HG03196 (cell line): ENCODE results near the gene AVPR2.

ENCODE experiments used
- ATAC-seq: cut with Tn5 transposase; IDR thresholded peaks from one replicate; pipeline ENCODE4 v1.9.1; 2021; ENCODE audit not compliant: unreplicated experiment

Gene AVPR2

DNA sequence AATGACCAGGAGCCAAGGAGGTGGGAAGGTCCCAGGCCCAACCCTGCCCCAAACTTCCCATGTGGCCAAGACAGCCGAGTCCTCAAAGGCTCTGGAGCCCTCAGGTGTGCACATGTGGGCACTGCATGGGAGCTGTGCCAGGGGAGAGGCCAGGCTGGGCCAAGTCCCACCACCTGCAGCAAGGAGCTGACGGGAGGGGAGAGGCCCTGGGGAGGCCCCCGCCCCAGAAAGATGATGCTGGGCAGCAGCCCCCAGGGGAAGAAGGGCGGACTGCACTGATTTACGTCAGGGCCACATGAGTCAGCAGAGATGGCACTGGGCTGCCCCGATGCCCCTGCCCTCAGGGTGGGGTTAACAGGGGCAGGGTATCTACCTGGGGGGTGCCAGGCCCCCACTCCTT lies 19.9 kb upstream of the AVPR2 start:
- no peak for ATAC-seq

DNA sequence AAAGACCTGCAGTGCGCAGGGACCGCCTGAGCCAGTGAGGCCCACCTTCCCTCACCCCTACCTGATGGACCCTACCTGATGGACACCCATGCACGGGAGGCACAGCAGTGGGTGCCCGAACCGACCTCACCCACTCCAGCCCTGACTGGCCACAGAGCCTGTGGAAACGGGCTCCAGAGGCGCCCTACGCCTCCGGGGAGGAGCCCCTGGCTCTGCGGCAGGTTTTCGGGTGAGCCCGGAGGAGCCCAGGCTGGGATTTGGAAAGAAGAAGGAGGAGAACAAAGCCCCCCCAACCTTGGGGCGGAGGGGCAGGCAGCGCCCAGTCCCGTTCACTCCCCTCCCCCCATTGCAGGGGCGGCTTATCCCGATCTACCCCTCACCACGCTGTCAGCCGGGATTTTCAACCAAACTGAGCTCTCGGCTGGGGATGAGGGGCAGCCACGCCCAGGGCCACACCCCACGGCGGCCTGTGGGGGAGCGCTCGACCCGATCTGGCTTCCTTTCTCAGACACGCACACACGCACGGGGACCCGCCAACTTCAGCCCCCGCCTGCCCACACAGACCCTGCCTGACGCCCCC lies 19.2 kb upstream of the AVPR2 start:
- ATAC-seq, result no peak

DNA sequence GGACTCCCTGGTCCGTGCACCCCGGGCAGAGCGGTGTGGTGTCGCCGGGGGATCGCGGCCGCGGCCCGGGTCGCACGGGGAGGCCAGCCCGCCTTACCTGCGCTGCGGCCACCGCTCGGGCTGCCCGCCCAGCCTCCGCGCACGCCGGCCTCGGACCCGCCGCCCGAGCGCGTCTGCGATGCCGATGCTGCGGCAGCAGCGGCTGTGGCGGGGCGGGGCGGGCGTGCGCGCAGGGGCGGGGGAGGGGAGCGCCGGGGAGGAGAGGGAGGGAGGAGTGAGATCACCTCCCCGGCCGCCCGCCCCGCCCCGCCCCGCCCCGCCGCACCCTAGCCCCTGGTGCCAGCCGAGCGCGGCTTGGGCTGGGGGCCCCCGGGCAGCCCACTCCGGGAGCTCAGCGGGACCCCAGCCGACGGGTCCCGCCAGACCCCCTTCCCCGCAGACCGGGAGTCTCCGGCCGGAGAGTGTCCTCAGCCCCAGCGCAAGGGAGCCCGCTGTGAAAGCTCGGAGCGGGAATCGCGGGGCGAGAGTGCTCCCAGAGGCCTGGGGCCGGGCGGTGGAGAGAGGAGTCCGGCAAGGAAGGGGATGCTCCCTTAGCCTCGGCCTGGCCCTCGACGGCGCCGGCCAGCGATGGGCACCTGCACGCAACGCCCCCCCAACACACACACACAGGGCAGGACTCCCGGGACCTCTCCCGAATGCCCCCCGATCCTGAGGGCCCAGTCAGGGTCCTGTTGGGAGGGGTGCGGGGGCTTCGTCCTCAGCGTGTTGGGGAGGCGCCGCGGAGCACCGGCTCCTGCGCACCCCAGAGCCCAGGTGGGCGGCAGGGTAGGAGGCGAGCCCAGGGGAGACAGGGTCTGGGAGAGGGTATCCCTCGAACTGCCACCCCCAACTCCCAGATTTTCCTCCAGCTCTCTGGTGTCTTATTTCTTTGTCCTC lies 18.2 kb upstream of the AVPR2 start, which contains the start of gene L1CAM:
Gene L1CAM (minus strand): TSS at position 206 of the 936 bp plus-strand sequence. CDS start 10,337 bp downstream, outside the sequence.
- no peak for ATAC-seq

DNA sequence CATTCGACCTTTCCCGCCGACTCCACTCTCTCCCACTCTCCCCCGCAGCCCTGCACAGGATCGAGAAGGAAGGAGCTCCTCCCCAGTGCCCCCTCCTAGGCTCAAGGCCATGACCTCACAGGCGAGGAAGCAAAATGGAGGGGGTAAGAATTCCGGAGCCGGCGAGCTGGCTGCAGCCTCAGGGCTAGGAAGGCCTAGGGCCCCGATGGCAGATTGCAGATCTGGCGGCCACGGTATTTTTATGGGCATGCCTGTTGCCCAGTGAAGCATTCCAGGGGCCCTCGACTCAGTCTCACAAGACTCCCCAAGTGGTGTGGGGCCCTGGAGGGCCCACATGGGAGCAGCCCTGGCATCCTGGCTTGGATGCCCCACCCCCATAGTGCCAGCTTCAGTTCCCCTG lies 17.6 kb upstream of the AVPR2 start:
- no peak for ATAC-seq

DNA sequence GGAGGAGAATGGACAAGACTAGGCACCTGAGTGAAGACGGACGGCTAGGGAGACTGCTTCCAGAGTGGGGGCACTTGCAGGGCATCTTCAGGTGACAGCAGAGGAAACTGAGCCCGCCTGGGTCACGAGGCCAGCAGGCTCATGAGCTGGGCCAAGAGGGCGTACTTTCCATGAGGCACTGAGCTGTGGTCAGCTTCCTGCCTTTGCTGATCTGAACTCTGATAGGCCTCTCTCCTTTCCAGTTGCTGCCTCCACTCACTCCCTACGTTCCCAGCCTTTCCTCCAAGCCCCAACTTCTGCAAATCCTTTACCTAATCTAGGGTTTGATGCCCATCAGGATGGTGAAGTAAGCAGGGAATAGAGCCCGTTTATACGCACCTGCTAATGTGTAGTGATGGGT lies 17.1 kb upstream of the AVPR2 start:
- no peak for ATAC-seq

DNA sequence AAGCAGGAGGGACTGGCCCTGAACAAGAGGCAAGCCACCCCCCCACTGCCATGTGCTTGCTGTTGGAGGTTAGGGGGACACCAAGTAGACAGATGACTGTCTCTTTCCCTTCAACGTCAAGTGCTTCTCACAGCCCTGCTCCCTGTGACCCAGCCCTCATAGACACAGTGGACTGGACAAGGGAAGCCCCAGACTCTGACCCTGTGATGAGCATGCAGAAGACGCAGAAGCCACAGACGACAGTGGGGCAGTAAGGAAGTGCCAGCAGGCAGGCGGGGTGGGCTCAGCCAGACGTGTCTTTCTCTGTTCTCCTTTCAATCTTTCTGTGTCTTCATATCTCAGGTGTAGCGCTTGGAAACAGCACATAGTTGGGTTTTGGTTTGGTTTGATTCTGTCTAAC lies 16.1 kb upstream of the AVPR2 start:
- ATAC-seq, result no peak

DNA sequence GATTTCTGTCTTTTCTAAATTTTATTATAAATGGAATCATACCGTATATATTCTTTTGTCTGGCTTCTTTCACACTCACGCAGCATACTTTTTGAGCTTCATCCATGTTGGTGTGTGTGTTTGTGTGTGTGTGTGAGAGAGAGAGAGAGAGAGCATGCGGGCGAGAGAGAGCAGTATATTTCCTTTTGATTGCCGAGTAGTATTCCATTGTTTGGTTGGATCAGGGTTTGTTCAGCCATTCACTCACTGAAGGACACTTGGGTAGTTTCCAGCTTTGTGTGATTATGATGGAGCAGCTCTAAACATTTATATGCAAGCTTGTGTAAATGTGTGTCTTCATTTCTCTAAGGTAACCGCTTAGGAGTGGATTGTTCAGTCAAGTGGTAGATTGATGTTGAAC lies 15.3 kb upstream of the AVPR2 start:
- no peak for ATAC-seq

DNA sequence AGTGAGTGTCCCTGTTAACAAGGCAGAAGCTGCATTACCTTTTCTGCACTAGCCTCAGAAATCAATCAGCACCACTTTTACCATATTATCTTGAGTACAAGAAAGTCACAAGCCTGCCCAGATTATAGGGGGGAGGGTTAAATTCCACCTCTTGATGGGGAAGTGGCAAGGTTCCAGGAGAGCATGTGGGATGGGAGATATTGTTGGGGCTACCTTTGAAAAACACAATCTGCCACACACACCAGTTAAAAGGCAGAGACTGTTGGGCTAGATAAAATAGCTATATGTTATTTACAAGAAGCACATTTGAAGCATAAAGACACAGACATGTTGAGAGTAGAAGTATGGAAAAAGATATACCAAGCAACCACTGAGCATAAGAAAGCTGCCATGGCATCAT lies 6.6 kb upstream of the AVPR2 start:
- ATAC-seq, result no peak

DNA sequence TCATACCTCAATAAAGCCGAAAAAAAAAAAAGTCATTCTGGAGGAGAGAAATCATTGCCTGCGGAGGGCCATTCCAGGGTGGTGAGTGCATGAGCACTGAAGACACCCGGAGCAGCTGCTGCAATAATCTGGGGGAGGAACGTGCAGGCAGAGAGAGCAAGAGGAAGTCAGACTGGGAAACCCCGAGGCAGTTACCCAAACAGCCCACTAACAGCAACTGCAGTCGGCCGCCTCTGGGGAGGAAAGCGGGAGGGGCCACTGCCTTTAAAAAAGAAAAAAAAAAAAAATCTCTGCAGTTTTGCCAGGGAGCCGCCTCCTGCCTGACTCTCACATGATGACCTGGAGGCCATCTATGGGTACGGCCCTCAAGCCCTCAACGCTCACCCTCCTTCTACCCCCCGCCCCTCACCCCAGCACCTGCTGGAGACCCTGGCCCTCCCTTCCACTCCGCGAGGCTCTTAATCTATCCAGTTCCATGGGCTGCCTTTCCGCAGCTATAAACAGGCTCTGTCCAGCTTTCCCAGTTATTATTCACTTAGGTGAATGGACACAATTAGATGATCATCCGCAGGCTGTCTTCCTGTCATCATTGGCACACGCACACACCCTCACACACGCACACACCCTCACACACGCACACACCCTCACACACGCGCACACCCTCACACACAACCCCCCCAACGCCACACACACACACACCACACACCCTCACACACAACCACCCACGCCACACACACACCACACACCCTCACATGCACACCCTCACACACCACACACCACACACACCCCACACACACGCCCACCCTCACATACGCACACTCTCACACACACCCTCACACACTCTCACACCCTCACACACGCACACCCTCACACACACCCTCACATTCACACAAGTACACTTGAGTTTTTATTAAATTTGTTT lies 3.4 kb upstream of the AVPR2 start:
- no peak for ATAC-seq

DNA sequence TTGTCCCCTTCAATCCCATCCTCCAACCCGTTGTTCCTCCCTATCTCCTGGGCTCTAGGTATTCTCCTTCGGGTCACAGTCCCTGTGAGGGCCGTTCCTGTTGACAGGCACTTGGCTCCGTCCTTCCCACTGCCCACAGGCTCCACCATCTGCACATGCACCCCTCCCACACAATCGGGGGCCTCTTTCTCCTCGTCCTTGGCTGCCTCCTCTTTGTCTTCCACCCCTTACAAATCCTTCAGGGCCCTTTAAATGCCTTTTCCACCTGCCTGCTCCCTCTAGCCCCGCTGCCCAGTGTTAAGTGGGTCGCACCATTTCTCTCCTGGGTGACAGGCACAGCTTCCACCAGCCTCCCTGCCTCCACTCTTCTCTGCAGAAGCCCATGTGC lies 2.7 kb upstream of the AVPR2 start:
- no peak for ATAC-seq

DNA sequence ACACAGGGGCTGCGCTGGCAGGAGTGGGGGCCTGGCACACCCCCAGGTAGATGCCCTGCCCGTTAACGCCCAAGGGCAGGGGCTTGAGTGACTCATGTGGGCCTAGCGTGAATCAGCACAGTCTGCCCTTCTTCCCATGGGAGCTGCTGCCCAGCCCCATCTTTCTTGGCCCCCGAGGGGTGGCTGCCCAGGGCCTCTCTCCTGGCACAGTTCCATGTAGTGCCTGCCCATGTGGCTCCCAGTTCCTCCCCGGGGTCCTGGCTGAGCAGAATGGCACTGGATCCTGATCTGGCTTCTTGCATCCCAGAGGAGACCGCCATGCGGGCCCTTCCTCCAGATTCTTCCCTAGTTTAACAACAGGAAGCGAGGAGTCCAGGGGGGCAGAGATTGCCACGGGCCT lies 2.1 kb upstream of the AVPR2 start:
- no peak for ATAC-seq

DNA sequence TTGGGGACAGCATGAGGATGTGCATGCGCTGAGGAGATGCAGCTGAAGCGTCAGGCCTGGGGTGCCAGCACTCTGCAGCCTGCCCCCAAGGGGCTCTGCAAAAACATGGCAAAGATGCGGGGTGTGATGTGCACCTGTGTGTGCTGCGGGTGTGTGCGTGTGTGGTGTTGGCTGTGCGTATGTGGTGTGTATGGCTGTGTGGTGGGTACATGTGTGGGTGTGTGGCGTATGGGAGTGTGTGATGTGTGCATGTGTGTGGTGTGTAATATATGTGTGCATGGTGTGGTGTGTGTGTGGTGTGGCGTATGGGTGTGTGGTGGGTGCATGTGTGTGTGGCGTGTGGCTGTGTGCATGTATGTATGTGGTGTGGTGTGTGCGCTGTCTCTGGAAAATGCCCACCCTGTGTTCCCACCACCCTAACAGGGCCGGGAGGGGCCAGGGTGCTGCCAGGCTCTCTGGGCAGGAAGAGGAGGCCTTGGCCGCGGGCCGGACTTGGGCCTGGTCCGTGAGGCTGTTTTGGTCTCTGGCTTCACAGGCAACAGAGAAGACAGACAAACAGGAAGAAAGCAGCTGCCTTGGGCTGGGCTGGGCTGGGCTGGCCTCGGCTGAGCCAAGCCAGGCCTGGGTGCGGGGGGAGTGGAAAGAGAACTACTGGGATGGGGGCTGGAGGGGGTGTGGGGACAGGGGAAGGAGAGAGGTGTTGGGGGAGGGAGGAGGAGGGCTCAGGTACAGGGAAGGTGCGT lies 1.1 kb upstream of the AVPR2 start:
- no peak for ATAC-seq

DNA sequence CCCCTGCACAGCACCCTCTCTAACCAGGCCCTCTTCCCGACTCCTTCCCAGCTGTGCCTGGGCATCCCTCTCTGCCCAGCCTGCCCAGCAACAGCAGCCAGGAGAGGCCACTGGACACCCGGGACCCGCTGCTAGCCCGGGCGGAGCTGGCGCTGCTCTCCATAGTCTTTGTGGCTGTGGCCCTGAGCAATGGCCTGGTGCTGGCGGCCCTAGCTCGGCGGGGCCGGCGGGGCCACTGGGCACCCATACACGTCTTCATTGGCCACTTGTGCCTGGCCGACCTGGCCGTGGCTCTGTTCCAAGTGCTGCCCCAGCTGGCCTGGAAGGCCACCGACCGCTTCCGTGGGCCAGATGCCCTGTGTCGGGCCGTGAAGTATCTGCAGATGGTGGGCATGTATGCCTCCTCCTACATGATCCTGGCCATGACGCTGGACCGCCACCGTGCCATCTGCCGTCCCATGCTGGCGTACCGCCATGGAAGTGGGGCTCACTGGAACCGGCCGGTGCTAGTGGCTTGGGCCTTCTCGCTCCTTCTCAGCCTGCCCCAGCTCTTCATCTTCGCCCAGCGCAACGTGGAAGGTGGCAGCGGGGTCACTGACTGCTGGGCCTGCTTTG lies 1.1 kb downstream of the AVPR2 start:
- no peak for ATAC-seq

DNA sequence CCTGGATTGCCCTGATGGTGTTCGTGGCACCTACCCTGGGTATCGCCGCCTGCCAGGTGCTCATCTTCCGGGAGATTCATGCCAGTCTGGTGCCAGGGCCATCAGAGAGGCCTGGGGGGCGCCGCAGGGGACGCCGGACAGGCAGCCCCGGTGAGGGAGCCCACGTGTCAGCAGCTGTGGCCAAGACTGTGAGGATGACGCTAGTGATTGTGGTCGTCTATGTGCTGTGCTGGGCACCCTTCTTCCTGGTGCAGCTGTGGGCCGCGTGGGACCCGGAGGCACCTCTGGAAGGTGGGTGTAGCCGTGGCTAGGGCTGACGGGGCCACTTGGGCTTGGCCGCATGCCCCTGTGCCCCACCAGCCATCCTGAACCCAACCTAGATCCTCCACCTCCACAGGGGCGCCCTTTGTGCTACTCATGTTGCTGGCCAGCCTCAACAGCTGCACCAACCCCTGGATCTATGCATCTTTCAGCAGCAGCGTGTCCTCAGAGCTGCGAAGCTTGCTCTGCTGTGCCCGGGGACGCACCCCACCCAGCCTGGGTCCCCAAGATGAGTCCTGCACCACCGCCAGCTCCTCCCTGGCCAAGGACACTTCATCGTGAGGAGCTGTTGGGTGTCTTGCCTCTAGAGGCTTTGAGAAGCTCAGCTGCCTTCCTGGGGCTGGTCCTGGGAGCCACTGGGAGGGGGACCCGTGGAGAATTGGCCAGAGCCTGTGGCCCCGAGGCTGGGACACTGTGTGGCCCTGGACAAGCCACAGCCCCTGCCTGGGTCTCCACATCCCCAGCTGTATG lies 1.8 kb downstream of the AVPR2 start:
- ATAC-seq, result no peak

DNA sequence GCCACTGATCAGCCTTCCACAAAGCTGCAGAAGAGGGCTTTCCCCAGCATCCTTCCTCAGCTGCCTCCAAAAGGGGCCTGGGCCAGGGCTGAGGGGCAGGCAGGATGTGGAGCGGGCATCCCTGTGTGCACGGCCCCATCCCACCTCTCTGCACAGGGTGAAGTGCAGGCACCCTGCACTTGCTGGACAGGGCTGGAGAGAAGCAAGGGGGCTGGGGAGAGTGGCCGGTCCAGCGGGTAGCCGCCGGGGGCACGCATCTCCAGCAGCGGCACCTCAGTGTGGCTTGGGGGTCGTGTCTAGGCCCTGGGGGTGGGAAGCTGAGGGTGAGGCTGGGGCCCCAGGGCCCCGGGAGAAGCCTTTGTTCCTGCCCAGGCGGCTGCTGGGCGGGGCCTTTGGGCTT lies 3.0 kb downstream of the AVPR2 start:
- ATAC-seq, result no peak

DNA sequence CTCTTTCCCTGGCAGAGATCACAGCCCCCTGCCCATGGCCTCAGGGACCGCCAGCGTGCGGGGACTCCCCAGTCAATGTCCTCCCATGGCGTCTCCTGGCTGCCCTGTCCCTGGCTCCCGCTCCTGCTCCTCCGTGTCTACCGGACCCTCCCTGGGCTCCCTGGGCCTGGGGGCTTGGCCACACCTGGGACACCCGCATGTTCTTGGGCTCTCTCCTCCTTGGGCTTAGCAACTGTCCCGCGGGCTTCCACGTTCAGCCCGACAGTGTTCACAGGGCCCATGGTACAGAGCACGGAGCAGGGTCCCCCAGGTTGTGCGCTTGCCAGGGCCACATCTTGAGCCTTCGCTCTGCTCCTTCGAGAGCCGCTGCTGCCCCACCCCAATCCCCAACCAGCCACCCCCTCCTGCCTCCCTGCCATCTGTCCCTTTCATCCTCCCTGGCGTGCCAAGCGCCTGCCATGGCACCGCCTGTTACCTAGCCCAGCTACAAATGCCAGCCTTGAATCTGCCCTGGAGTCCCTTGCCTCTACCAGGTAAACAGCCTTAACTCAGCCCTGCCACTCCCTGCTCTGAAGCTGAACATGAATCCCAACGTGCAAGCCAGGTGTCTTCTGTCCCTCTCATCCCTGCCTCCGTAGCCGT lies 3.9 kb downstream of the AVPR2 start:
- no peak for ATAC-seq

DNA sequence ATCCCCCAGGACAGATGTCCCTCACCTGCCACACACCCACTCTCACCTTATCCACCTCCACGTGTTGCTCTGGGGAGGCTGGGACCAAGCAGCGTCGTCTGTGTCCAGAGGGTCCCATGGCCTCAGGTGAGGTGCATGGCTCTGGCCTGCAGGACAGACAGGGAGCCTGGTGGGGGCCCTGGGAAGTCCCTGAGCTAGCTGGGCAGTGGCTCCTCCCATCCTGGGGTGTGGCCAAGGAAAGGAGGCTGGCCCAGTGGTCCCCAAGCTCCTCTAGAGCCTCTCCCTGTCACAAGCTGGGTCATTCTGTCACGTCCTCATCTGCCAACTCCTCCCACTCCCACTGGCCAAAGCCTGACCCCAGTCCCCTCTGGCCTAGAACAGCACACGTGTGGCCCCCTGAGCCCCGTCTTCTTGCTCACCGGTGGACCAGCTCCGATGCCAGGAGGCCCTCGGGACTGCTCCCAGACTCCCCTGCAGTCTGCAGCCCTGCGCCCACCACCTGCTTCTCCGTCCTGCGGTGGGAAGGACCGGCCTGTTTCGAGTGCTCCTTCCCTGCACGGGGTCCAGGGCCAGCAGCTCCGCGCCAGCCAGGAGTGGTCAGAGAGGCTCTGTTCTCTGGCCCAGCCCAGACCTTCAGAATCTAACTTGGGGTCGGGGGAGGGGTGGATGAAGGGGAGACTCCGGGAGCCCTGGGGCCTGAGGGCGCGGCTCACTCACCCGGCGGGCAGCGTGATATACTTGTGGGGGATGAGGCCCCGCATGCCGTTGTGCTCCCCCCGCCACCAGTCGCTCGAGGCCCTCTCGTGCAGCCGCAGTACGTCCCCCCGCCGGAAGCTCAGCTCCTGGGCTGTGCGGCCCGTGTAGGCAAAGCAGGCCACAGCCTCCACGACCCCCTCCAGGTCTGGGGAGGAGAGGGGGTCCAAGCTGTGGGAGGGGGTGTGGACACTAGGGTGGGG lies 4.8 kb downstream of the AVPR2 start:
- no peak for ATAC-seq

DNA sequence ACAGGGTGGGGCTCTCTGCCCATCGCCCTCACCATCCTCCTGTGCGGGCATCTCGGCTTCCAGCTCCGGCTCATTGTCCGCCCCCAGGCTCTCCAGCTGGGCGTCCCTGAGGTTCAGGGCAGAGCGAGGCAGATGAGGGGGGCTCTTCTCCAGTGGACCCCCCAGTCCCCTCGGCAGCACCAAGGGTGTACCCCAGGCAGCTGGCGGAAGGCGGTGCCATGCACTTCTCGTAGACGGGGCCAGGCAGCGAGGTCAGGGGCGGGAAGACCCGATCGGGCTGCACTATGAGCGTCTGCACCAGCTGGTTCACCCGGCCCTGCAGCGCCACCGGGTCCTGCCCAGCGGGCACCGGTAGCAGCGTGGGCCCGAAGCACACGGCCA lies 5.5 kb downstream of the AVPR2 start:
- ATAC-seq, result no peak
